Mesenchymal stem cell (in vitro differentiated cells and primary cell): ENCODE measurements around the gene SPNS3.

Source experiments
- DNase-seq: peaks from one replicate; pipeline ENCODE4 v3.0.0-alpha.2; 2013
- H2AFZ ChIP-seq: one replicate; pipeline ENCODE4 v1.6.1; 2013; ENCODE audit warnings: low read depth, mild to moderate bottlenecking, control low read depth, inconsistent platforms, low read length, moderate library complexity
- H2AK5ac ChIP-seq: 2 replicates; pipeline ENCODE4 v1.6.1; 2013; ENCODE audit warnings: low read length, moderate library complexity, mild to moderate bottlenecking, inconsistent platforms; ENCODE audit not compliant: severe bottlenecking
- H2BK120ac ChIP-seq: one replicate; pipeline ENCODE4 v1.6.1; 2013; ENCODE audit warnings: low read depth, mild to moderate bottlenecking, inconsistent platforms, low read length, moderate library complexity
- H2BK12ac ChIP-seq, 2 experiments: one replicate each; pipeline ENCODE4 v1.6.1; 2013; ENCODE audit warnings: inconsistent platforms in 2 of 2, low read length in 2 of 2, mild to moderate bottlenecking in 2 of 2, moderate library complexity in 2 of 2, control low read depth in 1 of 2
- H2BK15ac ChIP-seq: one replicate; pipeline ENCODE4 v1.6.1; 2013; ENCODE audit warnings: mild to moderate bottlenecking, low read depth, inconsistent platforms; ENCODE audit not compliant: poor library complexity, severe bottlenecking
- H2BK5ac ChIP-seq: 2 replicates; pipeline ENCODE4 v1.6.1; 2013; ENCODE audit warnings: low read depth, mild to moderate bottlenecking, low read length, control low read depth, inconsistent platforms; ENCODE audit not compliant: poor library complexity, severe bottlenecking
- H3K14ac ChIP-seq, 2 experiments: one replicate each; pipeline ENCODE4 v1.6.1; 2013; ENCODE audit warnings: inconsistent platforms in 2 of 2, low read length in 2 of 2, control low read depth in 1 of 2, mild to moderate bottlenecking in 1 of 2, moderate library complexity in 1 of 2
- H3K18ac ChIP-seq, 2 experiments: one replicate each; pipeline ENCODE4 v1.6.1; 2013; ENCODE audit warnings: inconsistent platforms in 2 of 2, low read length in 2 of 2, control low read depth in 1 of 2, low read depth in 1 of 2, mild to moderate bottlenecking in 1 of 2
- H3K23ac ChIP-seq, 2 experiments: one replicate each; pipeline ENCODE4 v1.6.1; 2013; ENCODE audit warnings: inconsistent platforms in 2 of 2, low read length in 2 of 2, mild to moderate bottlenecking in 2 of 2, moderate library complexity in 2 of 2, control low read depth in 1 of 2
- H3K27ac ChIP-seq: 2 replicates; pipeline ENCODE4 v1.5.1; 2013; ENCODE audit warnings: mild to moderate bottlenecking, moderate library complexity, low read length, control low read depth, inconsistent platforms; ENCODE audit not compliant: poor library complexity, severe bottlenecking
- H3K27me3 ChIP-seq, 2 experiments: 2 replicates each; pipeline versions ENCODE4 v1.6.1 to v1.7.0; 2013; ENCODE audit warnings: low read length in 2 of 2, mild to moderate bottlenecking in 2 of 2, moderate library complexity in 2 of 2, control low read depth in 1 of 2, inconsistent platforms in 1 of 2; ENCODE audit not compliant: control insufficient read depth in 1 of 2, insufficient read depth in 1 of 2
- H3K36me3 ChIP-seq, 2 experiments: 2 replicates each; pipeline versions ENCODE4 v1.6.1 to v1.7.0; 2013; ENCODE audit warnings: low read length in 2 of 2, control low read depth in 1 of 2, inconsistent platforms in 1 of 2, low read depth in 1 of 2, mild to moderate bottlenecking in 1 of 2; ENCODE audit not compliant: insufficient read depth in 2 of 2, control insufficient read depth in 1 of 2
- H3K4ac ChIP-seq, 2 experiments: one replicate each; pipeline ENCODE4 v1.6.1; 2013; ENCODE audit warnings: inconsistent platforms in 2 of 2, low read length in 2 of 2, mild to moderate bottlenecking in 2 of 2, moderate library complexity in 2 of 2, control low read depth in 1 of 2, low read depth in 1 of 2
- H3K4me1 ChIP-seq: 2 replicates; pipeline ENCODE4 v1.6.1; 2013; ENCODE audit warnings: low read depth, low read length, control low read depth; ENCODE audit not compliant: control insufficient read depth, insufficient read depth
- H3K4me2 ChIP-seq: 2 replicates; pipeline ENCODE4 v1.6.1; 2013; ENCODE audit warnings: low read length, mild to moderate bottlenecking, inconsistent platforms; ENCODE audit not compliant: poor library complexity, severe bottlenecking
- H3K4me3 ChIP-seq, 2 experiments: 2 replicates each; pipeline versions ENCODE4 v1.5.1 to v1.7.0; 2013; ENCODE audit warnings: low read length in 2 of 2, mild to moderate bottlenecking in 2 of 2, control low read depth in 1 of 2, low read depth in 1 of 2; ENCODE audit not compliant: insufficient read depth in 1 of 2
- H3K79me1 ChIP-seq: replicated peaks from 2 replicates; pipeline ENCODE4 v1.6.1; 2013; ENCODE audit warnings: mild to moderate bottlenecking, control low read depth, low read length, inconsistent platforms; ENCODE audit not compliant: poor library complexity, severe bottlenecking
- H3K9ac ChIP-seq: 2 replicates; pipeline ENCODE4 v1.7.0; 2013; ENCODE audit warnings: mild to moderate bottlenecking, low read length, moderate library complexity
- H3K9me3 ChIP-seq: 2 replicates; pipeline ENCODE4 v1.7.0; 2013; ENCODE audit warnings: mild to moderate bottlenecking, low read length; ENCODE audit not compliant: control insufficient read depth
- H4K8ac ChIP-seq: one replicate; pipeline ENCODE4 v1.6.1; 2013; ENCODE audit warnings: inconsistent platforms, mild to moderate bottlenecking, low read length, moderate library complexity
- H4K91ac ChIP-seq: one replicate; pipeline ENCODE4 v1.6.1; 2013; ENCODE audit warnings: mild to moderate bottlenecking, low read length, inconsistent platforms
- WGBS: methylation state at CpG from one replicate; pipeline ENCODE4 v1.1.7; 2013; ENCODE audit warnings: mixed read lengths; 5-methylcytosine and 5-hydroxymethylcytosine counted together

SPNS3 gene

DNA sequence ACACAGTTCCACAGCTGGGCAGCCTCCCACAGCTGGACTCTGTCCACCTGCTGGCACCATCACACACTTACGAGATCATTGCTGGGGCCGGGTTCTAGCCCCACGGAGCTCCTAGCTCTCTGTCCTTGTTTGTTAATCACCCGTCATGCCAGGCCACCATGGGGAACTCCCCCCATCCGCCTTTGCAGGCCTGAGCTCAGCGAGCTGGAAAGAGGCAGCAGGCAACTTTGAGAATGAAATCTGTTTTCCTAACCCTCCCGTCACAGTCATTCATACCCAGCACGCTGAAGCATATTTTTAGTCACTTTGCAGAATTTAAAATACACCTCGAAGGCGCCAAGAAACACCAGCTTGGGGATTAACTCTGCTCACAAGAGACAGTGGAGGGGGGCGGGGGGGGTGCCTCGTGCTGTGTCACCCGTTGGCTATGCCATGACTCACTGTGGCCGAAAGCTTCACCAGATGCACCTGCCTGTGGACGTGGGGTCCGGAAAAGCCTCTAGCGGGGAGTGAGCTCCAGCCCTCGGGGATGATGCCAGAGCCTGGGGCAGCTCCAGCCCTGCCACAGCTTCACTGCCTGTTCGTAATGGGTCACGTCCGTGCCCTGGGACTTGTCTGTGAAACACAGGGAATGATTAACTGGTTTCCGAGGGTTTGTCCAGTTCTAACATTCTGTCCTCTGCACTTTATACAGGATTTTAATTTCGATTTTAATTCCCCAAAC is 63.5 kb downstream of the SPNS3 start:
- H3K79me1 ChIP-seq: no peaks in the 10 kb centered on the region
- H2BK12ac ChIP-seq: no peak overlapping the region
- no peaks in the 10 kb centered on the region for H3K9me3 ChIP-seq
- no peak for DNase-seq
- H3K36me3 ChIP-seq: no peaks in the 10 kb centered on the region
- peaks cover 40% of the 10 kb centered on the region for H3K4me1 ChIP-seq
- no peak overlapping the region for H3K23ac ChIP-seq
- no peak overlapping the region for H4K91ac ChIP-seq
- no peak overlapping the region for H3K9ac ChIP-seq
- H3K4me2 ChIP-seq: peak overlapping the region; percentile 38
- H2BK5ac ChIP-seq: no peak overlapping the region
- H2BK120ac ChIP-seq: no peak overlapping the region
- no peak overlapping the region for H4K8ac ChIP-seq
- H3K14ac ChIP-seq: no peak overlapping the region
- WGBS: 61% methylated on average over 21 of the region's 23 CpGs
- no peak overlapping the region for H2AK5ac ChIP-seq
- H2BK15ac ChIP-seq: no peak overlapping the region
- H2AFZ ChIP-seq: no peak overlapping the region
- no peak overlapping the region for H3K4me3 ChIP-seq
- H3K4ac ChIP-seq: no peak overlapping the region
- peaks cover 23 to 65% of the 10 kb centered on the region in 2 experiments for H3K27me3 ChIP-seq
- no peak overlapping the region for H3K18ac ChIP-seq
- H3K27ac ChIP-seq: peak overlapping the region; percentile 73

DNA sequence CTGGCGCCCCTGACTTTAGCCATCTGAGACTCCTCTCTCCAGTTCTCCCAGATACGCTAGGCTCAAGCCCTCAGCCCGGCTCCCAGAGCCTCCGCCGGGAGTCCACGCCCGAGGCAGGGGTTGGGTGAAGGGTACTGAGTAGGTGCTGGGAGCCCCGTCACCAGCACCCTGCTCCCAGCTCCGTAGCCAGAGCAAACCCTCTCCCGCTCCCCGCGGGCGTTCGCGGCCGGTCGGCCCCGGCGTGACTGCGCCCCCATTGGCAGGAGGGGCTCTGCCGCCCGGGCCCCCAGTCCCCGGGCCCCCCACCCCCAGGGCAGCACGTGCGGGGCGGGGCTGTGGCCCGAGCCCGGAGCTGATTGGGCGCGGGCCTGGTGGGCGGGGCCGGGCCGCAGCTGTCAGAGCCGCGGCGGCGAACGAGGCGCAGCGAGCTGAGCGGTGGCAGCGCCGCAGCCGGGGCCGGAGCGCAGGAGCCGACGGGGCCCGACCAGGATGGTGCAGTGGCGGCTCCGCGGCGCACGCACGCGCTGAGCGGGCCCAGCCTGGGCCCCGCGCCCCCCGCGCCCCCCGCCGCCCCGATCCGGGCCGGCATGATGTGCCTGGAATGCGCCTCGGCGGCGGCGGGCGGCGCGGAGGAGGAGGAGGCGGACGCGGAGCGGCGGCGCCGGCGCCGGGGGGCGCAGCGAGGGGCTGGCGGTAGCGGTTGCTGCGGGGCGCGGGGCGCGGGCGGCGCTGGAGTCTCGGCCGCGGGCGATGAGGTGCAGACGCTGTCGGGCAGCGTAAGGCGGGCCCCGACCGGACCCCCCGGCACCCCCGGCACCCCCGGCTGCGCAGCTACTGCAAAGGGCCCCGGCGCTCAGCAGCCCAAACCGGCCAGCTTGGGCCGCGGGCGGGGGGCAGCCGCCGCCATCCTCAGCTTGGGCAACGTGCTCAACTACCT is 65.0 kb downstream of the SPNS3 start, which contains the start of gene SPNS2:
Gene SPNS2, plus strand, starts transcription at position 421 of the 937 bp plus-strand sequence. Its CDS starts 167 bp downstream, at position 588.
- Histone ChIP-seq H2BK15ac (no peak within 1 kb of the TSS), H3K4me1 (peaks cover 40% of the 10 kb centered on the region), H2AK5ac (peak within 1 kb of the TSS; percentile 60), H3K4me2 (peak within 1 kb of the TSS; percentile 77), H3K27ac (peak within 1 kb of the TSS; percentile 58), H3K4ac (no peak within 1 kb of the TSS), H4K8ac (no peak within 1 kb of the TSS), H3K79me1 (no peaks in the 10 kb centered on the region), H3K36me3 (peaks cover 0 to 3% of the 10 kb centered on the region in 2 experiments), H3K9me3 (no peaks in the 10 kb centered on the region), H2BK5ac (no peak within 1 kb of the TSS), H3K27me3 (peaks cover 35 to 68% of the 10 kb centered on the region in 2 experiments), H2AFZ (no peak within 1 kb of the TSS), H3K14ac (no peak within 1 kb of the TSS), H2BK12ac (no peak within 1 kb of the TSS), H2BK120ac (no peak within 1 kb of the TSS), H3K23ac (no peak within 1 kb of the TSS), H3K4me3 (peak within 1 kb of the TSS in 1 of 2 experiments; percentile 61), H3K9ac (no peak within 1 kb of the TSS), H3K18ac (no peak within 1 kb of the TSS), H4K91ac (no peak within 1 kb of the TSS)
- peak; percentile 41 for DNase-seq
- WGBS: 1% methylated on average over 38 of the region's 117 CpGs

DNA sequence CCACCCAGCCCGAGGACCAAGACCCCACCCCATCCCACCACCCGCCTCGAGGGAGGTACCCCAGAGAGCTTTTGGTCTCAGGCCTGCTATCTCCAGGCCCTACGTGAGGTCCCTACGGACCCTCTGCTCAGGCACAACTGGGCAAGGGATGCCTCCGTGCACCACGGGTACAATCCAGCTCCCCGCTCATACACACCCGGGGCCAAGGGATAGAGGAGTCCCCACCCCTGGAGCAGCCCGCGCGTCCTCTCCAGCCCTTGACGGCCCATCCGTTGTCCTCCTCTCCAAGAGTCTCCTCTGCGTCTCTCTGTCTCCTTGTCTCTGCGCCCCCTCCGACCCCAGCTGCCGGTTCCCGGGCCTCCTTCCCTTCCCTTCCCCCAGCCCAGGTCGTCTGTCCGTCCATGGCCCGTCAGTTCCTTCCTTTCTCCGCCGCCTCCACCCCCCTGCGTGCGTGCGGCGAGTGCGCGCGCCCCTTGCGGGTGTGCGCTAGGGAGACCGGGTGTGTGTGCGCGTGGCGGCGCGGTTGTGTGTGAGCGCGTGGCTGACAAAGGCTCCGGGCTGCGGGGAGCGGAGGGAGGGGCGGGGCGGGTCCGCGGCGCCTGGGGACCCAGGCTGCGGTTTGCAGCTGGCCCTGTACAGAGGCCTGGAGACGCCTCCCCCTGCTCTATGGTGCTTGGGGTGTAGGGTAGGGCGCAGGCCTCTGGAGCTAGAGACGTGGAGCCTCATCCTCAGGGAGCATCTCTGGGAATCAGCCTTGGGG is 65.9 kb downstream of the SPNS3 start:
- H3K18ac ChIP-seq: no peak overlapping the region
- no peak overlapping the region for H2BK5ac ChIP-seq
- H2BK12ac ChIP-seq: no peak overlapping the region
- H3K4me3 ChIP-seq: peak overlapping the region in 1 of 2 experiments; percentile 61
- no peak overlapping the region for H2AK5ac ChIP-seq
- H2BK120ac ChIP-seq: no peak overlapping the region
- no peaks in the 10 kb centered on the region for H3K9me3 ChIP-seq
- 2% methylated on average over 47 of the region's 53 CpGs for WGBS
- DNase-seq: peak; percentile 18
- no peak overlapping the region for H3K27ac ChIP-seq
- H4K8ac ChIP-seq: no peak overlapping the region
- H3K79me1 ChIP-seq: no peaks in the 10 kb centered on the region
- no peak overlapping the region for H2BK15ac ChIP-seq
- H3K27me3 ChIP-seq: peaks cover 37 to 77% of the 10 kb centered on the region in 2 experiments
- H3K36me3 ChIP-seq: peaks cover 0 to 3% of the 10 kb centered on the region in 2 experiments
- no peak overlapping the region for H4K91ac ChIP-seq
- H3K4me2 ChIP-seq: peak overlapping the region; percentile 74
- H3K9ac ChIP-seq: no peak overlapping the region
- no peak overlapping the region for H2AFZ ChIP-seq
- peaks cover 40% of the 10 kb centered on the region for H3K4me1 ChIP-seq
- no peak overlapping the region for H3K14ac ChIP-seq
- H3K23ac ChIP-seq: no peak overlapping the region
- no peak overlapping the region for H3K4ac ChIP-seq
